GM11168 (cell line): ENCODE measurements around the gene ERC1.

Experiments used
- in situ Hi-C: fragments of 300-500 bp; cut with MboI; formaldehyde crosslinking; loops from one replicate; pipeline ENCODE4 v1.12.0; 2022; ENCODE audit warnings: low sequenced_read_pairs; ENCODE audit not compliant: unreplicated experiment

Gene ERC1

DNA sequence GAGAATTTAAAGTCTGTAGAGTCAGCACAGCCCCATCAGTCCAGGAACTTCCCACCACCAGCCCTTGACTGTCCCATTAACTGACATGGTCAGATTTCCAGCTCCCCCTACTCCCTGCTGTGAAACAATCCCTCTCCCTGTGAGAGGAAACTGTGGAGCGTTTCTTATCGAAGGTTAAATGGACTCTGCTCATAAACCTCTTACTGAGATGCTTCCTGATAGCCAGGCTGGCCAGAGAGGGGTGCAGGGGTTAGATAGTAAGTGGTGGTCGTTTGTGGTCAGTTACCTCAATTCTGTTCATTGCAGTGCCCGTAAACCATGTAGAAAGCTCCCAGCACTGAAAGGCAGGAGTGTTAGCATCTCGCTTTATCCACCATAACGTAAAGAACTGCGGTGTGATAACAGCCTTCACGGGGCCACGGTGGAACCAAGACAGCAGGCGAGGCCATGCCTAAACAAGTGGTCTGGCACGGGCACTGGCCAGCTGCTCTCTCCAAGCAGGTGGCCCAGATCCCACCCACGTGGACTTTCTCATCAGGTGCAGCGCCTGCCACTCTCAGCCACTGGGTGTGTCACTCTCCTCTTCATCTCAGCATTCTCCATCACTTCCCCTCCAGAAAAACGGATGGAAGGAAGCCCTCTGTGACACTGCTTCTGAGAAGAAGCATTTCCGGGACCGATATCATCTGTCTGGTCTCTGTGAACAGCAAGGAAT lies 501.1 kb downstream of the ERC1 start:
- in situ Hi-C loops: no loop called here

DNA sequence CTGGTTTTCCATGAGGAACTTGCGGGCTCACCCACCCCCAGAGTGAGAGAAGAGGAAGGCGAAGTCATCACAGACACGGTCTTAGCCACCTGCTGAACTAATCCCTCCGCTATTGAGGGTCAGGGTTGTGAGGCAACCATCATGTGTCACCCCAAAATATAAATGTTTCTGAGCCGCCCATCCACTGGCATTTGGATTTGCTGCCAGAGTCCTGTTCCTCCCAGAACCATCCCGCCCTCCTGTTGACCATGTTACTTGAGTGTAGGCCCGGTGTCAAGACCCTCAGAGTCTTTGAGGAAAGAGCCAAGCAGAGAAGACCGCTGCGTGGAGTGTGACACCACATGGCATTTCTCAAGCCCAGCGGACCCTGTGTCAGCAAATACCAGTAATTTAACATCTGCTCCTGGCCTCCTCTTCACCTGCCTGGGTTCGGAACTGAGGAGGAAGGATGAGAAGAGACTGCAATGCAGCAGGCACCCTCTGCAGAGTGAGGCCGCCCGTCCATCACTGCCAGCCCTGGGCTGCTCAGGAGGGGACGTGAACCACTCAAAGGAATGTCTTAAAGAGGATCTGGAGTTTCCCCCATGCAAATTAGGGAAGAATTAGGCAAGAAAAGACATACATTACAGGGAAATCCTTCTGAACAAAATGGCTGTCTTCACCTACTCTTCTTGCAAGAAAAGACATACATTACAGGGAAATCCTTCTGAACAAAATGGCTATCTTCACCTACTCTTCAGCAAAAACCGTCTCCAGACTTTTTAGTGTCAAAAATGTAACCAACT lies 502.9 kb downstream of the ERC1 start:
- in situ Hi-C loops: no loop called here

DNA sequence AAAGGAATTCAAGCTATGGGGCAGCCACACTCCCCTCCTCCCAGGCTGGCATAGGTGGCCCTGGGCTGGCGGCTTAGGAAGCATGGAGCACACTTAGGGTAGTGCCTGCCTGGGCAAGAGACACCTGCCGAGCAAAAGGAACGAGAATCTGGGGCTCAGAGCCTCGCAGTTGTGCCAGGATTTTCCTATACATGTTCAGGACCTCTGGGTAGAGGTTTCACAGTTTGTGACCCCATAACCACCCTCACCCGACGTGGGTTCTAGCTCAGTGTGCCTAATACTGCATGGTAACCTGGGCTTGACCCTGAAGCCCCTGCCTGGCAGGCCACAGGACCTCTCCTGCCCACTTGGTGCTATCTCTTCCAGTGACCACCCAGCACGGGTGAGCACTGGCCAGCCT lies 503.8 kb downstream of the ERC1 start:
- in situ Hi-C loops: no loop called here

DNA sequence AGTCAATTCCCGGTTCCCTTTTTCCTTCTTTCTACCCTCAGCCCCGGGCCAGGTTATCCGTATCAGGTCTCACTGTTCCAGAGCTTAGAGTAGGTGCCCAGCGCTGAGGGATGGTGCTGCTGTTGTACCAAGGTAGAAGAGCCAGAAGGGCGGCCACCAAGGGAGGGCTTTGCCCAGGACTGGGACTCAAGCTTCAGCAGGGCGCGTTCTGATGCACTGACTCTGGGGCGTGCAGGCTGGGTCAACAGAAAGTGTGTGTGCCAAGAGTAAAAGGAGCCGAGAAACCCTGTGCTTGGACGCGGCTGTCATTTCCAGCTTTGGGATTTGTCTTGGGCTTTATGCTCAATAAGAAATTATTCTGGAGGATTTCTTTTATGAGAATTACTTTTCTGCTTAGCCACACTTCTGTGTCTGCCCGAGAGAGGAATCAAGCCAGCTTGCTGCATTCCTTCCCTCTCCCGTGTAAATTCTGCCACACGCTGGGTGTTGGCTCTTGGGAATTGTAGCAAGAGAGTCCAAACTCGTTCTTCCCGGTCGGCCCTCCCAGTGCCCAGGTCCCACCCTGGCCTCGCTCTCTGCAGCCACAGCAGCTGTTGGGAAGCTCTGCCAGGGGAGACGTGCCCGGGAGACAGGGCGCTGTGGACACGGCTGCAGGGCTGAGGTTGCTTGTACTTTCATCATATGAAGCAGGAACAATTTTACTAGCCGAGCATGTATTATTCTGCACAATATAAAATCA lies 505.3 kb downstream of the ERC1 start:
- in situ Hi-C loops: no loop called here

DNA sequence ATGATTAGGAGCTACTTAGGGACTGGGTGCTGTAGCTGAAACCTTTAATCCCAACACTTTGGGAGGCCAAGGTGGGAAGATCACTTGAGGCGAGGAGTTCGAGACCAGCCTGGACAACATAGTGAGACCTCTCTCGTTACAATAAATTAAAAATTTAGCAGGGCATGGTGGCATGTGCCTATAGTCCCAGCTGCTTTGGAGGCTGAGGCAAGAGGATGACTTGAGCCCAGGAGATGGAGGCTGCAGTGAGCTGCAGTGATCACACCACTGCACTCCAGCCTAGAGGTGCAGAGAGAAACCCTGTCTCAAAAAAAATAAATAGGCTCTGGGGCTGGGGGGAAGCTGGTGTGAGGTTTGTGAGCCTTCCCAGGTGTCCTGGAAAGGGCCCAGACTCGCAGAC lies 506.1 kb downstream of the ERC1 start:
- in situ Hi-C loops: no loop called here

DNA sequence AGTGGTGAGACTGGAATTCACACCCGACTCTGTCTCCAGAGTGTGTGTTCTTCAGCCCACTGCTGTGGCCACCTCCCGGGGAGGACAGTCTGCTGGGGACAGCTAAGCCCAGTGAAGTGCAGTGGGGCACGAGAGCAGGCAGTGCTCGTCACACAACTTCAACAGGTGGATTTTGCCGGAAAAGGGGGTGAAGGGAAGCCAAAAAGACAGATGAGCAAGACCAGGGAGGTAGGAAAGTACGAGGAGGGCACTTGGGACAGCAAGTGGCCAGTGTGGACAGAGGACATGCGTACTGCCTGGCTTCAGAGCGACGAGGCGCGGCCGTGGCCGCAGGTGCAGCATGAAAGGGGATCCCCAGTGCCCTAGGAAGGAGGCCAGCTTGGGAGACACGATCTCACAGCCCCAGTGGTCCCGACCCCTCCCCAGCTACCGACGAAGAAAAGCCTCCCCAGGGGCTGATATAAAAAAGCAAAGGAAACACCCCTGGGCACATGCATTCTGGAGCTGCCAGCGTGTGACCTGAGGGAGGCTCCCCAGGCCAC lies 507.2 kb downstream of the ERC1 start:
- in situ Hi-C loops: no loop called here

DNA sequence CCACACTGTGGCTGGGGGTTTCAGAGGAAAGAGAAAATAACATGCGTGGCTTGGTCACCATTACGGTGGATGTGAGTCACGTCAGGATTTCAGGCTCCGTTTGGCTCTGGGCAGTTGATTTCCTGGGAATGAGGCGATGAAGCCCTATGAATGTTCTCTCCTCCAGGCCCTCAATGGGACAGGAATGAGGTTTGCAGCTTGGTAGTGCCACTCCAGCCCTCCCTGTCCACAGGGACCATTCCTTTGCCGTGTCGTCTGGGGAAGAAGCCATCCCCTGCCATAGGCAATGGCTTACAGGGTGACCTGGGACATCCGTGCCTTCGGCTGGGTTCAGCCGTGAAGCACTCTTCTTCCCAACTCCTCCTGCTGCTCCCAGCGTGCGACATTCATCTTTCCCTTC lies 508.3 kb downstream of the ERC1 start:
- in situ Hi-C loops: no loop called here

DNA sequence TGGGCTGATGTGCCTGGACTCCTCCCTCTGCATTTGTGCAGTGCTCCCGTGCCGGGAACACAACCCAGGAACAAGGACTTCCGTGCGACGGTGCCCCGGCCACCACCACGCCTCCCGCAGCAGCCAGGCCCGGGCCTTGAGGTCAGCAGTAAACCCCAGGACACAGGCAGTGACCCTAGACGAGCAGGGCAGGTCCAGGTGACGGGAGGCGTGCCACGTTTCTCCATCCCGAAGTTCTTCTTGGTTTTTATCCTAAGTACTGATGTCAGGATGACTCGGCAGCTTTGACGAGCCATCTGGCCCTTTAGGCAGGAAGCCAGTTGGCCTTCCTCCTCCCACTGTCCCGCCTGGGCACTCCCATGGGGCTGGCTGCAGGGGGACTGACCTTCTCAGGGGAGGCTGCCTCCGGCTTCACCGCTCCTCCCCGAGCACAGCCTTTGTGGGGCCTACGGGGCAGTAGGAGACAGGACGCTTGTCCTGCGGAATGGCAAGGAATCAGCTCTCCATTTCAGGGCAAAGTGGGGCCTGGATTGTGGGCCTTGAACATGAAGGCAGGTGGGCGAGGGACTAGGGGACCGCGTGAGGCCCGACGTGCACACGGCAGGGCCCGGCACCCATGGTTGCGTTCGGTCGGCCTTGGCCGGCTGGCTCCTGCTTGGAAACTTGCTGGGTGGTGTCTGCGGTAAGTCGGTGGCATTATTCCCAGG lies 509.2 kb downstream of the ERC1 start:
- in situ Hi-C loops: no loop called here

DNA sequence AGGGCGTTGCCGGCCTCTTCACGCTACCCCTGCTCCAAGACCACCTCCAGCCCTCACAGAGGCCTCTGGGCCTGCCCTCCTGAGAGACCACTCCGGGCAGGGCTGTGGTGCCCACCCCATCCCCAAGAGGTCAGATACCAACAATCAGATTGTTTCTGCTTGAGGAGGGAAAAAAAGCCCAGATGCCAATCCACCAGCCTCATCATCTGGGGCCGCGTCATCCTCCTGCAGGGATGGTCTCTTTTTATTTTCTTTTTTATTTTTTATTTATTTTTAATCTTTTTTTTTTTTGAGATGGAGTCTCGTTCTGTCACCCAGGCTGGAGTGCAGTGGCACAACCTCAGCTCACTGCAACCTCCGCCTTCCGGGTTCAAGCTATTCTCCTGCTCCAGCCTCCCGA lies 510.0 kb downstream of the ERC1 start:
- in situ Hi-C loops: no loop called here

DNA sequence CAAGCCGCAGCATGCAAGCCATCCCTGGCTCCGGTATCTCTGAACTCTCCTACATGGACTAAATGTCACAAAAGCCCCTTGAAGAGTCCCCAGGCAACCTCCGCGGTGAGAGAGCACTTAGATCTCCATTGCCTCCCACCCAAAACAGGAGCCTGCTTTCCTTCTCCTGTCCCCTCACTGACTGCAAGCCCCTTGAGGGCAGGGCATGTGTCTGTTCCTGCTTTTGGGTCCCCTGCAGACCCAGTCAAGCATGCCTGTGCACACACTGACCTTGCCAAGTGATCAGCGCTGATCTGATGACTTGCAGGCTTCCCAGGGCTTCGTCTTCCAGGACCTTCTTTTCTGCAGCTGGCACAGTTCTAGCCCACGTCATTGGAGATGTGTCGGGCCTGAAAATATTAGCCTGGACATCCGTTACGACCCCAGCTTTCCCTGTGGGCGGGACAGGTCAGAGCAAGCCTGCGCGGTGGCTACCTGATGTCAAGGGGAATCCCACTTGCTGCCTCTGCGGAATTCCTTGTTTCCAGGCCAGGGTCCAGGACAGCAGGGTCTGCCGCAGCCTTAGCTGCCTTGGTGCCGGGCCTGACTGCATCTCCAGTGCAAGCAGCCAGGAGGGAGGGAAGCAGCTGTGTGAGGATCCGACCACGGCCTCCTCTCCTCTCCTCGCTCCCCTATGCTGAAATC lies 510.8 kb downstream of the ERC1 start:
- in situ Hi-C loops: no loop called here

DNA sequence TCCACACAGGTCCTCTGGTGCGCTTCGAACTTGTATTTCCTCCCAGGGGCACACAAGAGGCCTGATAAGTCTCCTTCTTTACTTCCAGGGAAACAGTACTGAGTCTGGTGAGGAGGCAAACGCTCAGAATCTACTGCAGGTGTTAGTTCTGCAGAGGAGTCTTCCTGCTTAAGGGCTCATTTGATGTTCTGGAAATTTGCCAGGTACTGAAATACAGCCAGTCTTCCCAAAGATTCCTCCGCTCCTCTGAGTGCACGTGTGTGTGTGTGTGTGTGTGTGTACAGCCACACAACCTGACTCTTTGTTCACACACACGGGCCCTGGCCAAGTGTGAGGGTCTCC lies 511.3 kb downstream of the ERC1 start:
- in situ Hi-C loops: no loop called here

DNA sequence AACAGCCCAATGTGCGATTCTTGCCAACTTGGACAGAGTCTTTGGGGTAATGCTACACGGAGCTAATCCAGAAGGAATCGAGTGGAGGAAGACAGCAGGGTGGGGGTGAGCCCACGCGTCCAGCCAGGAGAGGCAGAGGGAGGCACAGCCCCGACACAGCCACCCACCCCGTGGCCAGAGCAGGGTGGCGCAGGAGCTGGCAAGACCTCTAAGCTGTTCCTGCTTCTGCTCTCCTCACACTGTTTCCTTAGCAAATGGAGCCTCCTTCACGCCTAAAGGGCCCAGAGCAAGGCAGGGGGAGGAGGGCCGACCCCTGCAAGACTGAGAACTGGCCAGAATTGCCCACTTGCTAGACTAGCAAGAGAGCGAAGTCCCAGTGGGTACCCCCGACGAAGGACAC lies 511.8 kb downstream of the ERC1 start:
- in situ Hi-C loops: no loop called here

DNA sequence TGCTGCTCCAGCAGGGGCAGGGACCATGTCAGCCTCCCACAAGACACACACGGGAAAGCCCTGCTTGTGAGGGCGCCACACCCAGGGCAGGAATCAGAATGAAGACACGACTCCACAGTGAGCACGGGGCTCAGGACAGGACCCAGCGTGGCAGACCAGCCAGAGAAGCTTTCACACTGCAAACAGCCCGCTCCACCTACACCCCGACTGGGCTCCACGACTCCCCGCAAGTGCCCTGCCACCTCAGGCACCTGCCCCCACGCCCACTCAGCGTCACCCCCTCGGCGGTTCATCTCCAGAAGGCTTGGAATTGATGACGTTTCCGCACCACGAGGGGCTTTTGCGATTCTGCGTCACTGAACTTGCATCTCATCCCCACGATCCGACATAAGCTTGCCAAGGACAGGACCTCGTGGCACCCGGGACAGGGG lies 512.3 kb downstream of the ERC1 start:
- in situ Hi-C loops: no loop called here

DNA sequence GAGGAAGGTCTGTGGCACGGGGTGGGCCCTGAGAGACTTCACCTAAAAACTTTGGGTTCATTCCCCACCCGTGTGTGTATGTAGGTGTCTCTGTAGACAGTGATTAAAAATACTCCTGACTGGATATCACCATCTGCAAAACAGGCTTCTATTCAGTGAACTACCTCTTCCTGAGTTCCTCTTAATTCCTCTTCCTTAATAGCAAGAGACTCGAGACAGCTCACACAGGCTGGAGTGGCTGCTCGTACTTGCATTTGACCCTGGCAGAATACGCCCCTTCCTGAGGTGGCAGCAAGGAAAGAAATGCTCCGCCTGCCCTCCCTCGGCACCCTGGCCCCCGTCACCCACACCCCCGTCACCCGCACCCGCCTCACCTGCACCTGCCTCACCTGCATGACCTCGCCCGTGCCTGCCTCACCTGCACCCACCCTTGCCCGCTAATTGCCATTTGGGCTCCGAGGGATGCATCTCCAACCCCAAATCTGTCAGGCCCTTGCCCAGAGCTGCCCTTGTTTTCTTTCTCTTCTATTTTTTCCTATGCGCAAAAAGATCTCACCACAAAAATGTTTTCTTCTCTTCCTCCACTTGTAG lies 513.4 kb downstream of the ERC1 start:
- in situ Hi-C loops: no loop called here

DNA sequence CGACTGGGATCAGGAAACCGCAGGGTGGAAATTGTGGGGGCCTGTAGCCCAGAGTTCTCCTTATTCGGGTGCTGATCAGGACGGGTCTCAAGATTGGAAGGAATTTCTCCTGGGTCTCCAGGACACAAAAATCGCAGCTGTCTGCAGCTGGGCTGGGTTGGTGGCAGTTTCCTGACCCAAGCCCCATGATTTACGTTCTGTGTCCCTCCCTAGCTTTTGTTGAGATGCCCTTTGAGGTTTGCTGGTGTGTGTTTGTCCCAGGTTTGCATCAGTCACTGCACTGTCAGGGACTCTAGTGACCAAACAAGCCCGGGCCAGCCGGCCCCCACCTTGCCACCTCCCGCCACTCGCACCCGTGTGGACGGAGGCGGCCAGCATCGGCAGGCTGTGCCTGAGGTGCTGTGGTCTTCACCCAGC lies 513.9 kb downstream of the ERC1 start:
- in situ Hi-C loops: no loop called here

DNA sequence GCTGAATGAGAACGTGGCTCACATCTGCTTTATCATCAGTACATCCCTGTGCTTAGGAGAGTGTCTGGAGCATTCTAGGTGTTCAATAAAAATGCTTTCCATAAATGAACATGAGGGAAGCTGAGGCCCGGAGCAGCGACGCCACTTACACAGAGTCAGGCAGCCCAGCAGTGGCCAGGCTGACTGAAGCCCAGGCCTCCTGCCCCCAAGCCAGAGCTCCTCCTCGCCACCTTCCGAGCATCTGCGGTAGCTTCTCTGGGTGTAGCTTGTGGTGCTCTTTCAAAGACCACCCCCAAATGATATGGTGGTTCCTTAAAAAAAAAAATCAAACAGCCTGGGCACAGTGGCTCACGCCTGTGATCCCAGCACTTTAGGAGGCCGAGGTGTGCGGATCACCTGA lies 514.6 kb downstream of the ERC1 start:
- in situ Hi-C loops: no loop called here

DNA sequence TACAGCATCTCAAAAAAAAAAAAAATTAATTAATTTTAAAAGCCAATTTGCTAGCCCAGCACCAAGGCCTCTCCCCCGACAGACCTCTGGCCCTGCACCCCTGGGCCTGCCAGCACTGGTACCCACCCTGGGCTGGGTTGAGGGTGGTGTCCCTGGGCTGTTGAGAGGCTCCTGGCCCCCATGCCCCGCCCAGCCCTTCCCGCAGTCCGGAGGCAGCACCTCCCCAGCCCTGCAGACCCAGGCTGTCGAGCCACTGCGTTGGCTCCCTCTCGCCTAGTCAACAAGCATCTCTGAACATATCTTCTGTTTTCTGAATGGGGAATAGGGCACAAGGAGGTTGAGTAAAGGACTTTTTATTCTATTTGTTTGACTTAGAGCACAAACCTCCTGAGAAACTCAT lies 516.3 kb downstream of the ERC1 start:
- in situ Hi-C loops: no loop called here

DNA sequence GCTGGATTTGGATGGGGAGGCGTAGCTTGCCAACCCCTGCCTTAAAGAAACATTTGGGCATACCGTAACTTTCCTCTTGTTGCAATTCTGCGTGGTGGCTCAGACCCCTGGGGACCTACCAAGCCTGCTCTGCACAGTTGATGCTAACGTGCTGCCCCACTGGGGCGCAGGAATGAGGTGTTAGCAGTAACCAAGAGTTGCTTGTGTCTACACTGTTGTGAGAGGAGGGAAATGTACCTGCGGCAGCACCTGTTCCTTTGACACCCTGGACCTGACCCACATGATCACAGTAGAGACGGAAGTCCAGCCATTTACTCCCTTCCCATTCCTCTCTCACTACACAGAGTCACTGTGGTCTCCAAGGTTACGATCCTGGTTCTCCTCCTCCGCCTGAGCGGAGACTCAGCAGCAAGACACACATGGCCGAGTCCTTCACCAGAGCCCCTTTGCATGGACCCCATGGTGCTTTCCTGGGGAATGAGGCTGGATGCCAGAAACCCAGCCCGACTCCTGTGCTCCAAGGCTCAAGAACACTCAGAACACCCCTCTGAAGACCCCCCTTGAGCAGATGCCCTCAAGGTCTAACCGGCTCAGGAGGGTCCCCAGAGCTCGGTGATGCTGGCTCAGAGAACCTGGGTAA lies 518.5 kb downstream of the ERC1 start:
- in situ Hi-C loops: no loop called here
